Activated CD4-positive, CD25-positive, alpha-beta regulatory T cell (primary cell): ENCODE measurements around the gene TMEM205.
"Not testable (repeated sequence)": the region's sequence is repeated elsewhere in the genome, so short reads cannot be mapped to it uniquely, and the experiment has no call there.

Source experiments
- DNase-seq, 4 experiments: peaks; one replicate each; lab custom pipeline; 2025; lab: John Stamatoyannopoulos, UW

The TMEM205 gene

DNA sequence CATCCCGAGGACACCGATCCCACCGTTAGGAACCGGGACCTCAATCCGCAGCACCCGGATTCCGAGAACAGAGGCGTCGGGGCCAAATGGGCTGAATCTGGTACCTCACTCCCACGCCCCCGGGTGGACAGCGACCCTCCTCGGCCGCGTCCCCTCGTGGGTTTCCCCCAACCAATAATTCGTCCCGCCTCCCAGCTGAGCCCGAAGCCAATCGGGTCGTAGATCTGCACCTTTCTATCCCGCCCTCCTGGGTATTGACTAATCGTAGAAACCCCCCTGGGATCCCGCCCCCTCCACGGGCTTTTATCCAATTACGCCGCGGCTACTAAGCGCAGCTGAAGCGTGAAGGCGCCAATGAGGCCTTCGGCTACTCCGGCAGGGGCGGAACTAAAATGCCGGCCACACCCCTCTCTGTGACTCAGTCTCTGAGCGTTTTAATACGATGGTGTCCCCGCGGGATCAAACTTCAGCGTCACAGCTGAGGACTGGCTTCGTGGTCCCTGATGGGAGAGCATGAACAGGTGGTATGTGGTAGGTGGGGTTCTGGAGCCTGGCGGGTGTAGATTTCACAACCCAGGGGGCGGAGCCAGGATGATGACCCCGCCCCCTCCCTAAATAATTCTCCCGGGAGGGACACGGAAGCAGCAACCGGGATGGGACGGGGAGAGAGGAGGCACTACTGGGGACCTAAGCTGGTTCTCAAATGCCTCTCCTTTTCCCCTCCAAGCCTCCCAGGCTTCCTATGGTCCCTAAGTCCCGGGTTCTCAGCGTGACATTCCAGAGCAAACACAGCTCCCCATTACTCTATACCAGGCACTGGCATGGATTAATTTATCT lies at the start of gene TMEM205, which contains the start of gene CCDC159:
TSS of gene TMEM205 (minus strand) at position 165 of the 837 bp plus-strand sequence. CDS start 649 bp downstream, outside the sequence.
TSS of gene CCDC159 (plus strand) at position 416 of the 837 bp plus-strand sequence. CDS start at position 504, 88 bp downstream.
- DNase-seq: peak; percentile 95 to 97 (median 96)

DNA sequence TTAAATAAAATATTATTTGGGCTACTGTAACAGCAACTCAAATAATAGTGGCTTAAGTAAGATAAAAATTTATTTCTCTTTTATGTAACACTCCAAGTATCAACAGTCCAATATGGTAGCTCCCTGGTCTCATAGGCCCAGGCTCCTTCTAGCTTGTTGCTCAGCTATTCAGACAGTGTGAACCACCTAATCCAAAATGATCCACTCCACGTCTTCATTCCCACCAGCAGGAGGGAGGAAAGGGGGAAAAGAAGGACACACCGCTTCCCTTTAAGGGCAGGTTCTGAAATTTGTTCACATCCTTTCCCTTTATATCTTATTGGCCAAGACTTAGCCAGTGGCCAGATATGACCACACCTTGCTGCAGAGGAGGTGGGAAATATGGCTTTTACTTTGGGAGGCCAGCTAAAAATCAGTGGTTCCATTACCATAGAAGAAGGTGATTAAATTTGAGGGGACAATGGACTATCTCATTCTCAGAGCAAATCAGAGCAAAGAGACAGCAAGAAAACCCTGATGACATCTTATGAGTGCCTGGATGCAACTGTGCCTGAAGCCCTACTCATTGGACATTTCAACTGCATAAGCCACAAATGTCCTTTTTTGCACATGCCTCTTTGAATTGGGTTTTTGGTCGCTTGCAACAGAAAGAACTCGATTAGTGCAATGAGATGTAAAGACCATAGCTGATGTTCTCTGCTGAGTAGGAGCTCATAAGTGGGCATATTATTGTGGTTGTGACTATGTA lies 45.0 kb upstream of the TMEM205 start:
- DNase-seq: no peak

DNA sequence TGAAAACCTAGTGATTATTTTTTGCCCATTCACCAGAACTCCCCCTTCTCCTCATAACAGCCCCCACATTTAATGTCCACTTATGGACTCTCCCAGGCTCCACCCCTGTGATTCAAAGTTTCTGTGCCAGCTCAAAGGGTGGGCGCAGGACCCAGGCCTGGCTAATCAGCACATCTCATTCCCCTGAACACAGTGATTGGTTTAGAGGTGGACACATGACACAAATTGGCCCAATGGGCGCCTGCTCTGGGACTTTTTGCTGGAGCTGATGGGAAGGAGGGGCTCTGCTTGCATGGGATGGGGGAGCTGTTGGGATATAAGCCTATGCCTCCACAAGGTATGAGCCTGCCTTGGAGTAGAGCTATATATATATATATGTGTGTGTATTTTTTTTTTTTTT lies 44.3 kb upstream of the TMEM205 start:
- DNase-seq: no peak

DNA sequence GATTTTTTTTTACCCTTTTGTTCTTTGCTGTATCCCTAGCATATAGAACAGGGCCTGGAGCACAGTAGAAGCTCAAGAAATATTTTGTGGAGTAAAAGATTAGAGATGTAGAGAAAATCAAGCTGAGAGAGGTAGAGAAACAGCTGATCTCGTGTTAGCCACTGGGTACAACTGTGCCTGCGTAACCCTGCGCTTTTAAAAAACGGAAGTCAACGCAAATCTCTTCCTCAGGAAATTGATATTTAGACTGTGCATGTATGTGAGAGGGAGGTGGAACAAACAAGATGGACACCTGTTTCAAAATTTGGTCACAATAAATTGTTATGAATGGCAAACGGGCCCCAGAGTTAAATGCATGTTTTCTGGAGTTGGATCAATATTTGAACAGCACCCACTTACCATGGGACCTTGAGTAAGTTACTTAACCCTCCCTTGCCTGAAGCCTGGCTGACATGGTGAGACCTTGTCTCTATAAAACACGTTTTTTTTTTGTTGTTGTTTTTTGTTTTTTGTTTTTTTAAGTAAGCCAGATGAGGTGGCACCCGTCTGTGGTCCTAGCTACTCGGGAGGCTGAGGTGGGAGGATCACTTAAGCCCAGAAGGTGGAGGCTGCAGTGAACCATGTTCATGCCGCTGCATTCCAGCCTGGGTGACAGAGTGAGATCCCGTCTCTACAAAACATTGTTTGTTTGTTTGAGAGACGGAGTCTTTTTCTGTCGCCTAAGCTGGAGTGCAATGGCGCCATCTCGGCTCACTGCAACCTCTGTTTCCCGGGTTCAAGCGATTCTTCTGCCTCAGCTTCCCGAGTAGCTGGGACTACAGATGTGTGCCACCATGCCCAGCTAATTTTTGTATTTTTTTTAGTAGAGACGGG lies 41.3 kb upstream of the TMEM205 start:
- no peak for DNase-seq

DNA sequence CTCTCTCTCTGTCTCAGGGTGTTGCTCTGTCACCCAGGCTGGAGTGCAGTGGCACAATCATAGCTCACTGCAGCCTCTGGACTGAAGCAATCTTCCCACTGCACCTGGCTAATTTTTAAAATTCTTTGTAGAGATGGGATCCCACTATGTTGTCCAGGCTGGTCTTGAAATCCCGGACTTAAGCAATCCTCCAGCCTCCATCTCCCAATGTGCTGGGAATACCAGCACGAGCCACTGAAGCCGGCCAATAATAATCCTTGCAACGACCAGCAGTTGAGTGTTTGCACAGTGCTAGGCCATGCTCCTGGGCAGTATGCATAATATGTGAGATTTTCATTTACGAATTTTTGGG lies 38.7 kb upstream of the TMEM205 start:
- DNase-seq: no peak

DNA sequence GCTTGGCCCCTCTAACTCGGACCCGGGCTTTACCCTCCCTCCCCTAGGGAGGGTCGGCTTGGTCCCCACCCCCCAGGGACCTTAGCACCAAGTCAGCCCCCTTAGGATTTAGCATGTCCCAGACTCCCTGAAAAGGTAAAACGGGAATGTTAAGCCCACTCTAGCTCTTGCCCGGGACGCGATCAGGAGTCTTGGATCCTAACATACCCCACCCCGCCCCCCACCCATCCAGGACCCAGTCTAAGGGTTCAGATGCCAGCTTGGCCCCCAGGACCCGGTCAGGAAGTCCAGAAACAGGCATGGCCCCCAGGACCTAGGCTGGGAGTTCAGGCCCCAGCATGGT lies 37.6 kb upstream of the TMEM205 start:
- DNase-seq: no peak

DNA sequence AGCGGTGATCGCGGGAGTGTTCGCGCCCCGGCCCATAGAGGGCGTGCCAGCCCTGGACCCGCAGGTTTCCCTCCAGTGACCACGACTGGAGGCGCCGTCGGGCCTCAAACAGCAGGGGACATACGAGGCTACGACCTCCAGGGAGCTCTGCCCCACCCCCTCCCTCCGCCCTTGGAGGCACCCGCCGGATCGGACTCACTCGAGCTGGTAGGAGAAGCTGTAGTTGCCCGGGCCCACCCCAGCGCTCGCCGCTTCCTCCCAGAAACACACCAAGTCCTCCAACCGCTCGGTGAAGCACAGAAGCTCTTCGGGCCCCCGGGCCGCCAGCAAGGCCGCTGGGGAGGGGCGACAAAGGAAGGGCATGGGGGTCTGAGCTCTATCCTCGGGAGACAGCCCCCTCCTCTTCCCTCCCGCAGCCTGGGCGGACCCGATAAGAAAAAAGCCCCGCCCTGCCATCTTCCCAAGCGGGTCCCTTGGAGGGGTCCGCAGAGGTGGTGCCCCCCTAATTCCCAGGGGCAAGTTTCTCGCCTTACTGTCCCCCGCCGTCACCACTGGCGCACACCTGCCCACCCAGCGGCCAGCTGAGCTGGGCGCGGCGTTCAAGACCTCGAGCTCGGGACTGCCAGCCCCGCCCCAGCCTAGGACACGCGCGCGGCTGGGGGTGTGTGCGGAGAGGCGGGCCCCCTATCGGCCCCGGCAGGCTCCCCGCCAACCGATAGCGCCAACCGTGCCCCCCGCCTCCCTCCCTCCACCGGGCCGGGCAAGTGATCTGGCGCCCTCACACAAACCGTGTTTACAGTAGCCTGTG lies 37.0 kb upstream of the TMEM205 start:
- peak in 1 of 4 experiments; percentile 17 for DNase-seq

DNA sequence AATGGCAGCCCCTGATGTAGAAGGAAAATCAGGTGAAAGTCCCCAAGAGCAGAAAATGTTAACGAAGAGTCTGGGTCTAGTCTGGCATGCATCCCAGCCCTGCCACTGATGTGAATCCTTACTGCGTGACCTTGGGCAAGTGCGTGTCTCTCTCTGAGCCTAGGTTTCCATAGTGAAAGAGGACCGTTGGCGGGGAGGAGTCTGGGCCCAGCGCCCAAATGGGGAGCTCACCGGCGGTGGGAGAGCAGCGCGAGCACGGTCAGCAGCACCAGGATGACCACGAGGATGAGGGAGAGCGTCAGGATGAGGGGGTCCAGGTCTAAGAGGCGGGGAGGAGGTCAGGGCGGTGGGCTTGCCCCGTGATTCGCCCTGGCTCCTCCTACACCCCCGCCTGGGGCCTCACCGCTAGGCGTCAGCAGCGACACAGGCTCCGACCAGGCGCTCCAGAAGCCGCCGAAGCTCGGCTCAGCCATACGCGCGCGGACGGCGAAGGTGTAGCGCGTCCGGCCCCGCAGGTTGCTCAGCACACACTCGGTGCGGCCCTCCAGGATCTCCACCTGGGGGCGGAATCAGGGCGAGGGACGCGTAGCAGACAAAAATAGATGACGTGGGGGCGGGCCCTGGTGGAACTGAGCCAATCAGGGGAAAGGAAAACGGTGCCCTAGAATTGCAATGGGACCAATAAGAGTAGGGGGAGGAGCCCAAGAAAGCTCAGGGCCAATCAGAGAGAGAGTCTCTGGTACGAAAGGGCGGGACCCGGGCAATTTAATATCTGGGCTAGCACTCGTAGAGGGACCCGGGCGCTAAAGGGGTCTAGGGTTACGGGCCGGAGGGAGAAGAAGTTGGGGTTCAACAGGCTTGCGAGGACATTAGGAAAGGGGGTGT lies 34.8 kb upstream of the TMEM205 start:
- peak; percentile 81 to 95 (median 93) for DNase-seq

DNA sequence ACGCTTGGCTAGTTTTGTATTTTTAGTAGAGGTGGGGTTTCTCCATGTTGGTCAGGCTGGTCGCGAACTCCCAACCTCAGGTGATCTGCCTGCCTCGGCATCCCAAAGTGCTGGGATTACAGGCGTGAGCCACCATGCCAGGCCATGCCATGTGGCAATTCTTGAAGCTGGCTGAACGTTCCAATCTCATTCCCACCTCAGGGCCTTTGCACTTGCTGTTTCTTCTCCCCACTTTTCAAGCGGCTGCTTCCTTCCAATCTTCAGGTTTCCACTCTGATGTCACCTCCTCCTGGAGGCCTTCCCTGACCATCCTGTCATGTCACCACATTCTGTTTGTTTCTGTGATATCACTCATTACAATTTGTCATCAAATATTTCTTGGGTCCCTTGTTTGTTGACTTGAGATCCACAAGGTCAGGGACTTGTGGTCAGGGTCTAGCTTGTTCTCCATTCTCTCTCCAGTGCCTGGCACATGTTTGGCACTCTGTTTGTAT lies 33.8 kb upstream of the TMEM205 start:
- DNase-seq: no peak

DNA sequence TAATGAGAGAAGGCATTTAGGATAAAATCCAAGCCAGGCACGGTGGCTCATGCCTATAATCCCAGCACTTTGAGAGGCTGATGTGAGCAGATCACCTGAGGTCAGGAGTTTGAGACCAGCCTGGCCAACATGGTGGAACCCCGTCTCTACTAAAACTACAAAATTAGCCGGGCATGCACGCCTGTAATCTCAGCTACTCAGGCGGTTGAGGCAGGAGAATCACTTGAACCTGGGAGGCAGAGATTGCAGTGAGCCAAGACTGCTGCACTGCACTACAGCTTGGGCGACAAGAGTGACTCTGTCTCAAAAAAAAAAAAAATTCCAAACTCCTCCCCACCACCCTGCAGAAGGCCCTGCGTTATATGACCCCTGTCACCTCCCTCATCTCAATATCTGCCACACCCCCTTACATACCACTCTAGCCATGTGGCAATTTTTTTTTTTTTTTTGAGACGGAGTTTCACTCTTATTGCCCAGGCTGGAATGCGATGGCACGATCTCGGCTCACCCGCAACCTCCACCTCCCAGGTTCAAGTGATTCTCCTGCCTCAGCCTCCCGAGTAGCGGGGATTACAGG lies 33.3 kb upstream of the TMEM205 start:
- DNase-seq: not testable (repeated sequence)

DNA sequence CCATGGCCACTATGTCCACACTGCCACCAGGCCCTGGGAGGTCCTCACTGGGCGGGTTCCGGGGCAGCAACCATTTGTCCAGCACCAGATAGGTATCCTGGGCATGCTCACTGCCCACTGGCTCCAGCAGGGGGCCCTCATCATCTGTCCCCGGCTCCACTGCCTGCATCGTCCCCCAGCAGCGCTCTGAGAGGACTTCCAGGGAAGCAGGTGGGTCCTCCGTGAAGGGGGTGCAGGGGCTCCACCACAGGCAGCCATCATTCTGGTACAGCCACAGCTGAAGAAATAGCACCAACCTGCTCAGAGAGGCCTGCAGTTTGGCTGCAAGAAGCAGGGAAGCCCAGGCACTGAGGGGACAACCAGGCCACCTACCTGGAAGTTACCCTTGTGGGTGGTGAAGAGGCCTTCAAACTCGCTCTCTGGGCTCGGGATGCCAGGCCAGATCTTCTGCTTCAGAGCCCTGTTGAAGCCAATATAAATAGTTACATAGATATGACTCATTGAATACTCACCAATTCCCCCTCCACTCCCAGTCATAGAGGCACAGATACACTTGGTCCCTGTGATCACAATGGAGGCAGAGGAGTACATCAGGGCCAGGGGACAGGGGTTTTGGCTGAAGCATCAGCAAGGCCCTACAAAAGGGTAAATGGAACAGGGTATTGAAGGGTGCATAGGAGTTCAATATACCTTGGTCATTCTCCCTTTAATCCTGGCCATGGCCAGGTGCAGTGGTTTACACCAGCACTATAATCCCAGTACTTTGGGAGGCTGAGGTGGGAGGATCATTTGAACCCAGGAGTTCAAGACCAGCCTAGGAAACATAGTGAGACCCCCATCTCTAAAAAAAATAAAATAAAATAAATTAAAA lies 32.5 kb upstream of the TMEM205 start:
- no peak for DNase-seq

DNA sequence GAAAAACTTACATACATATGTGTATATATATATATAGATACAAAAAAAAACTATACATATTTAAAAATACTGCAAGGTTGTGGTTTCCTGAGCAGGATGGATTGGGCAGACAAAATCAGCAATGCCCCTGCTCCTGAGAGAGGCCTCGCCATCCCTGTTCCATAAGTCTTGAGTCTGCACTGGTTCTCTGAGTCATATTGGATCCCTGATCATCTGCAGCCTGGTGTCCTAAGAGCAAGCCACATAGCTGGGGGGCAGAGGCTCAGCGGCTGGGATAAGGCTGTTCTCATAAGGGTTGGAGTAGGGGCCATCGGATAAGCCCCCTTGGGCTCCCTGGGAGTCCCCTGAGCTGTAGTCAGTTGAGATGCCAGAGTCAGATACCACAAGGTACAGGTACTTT lies 31.7 kb upstream of the TMEM205 start:
- no peak for DNase-seq

DNA sequence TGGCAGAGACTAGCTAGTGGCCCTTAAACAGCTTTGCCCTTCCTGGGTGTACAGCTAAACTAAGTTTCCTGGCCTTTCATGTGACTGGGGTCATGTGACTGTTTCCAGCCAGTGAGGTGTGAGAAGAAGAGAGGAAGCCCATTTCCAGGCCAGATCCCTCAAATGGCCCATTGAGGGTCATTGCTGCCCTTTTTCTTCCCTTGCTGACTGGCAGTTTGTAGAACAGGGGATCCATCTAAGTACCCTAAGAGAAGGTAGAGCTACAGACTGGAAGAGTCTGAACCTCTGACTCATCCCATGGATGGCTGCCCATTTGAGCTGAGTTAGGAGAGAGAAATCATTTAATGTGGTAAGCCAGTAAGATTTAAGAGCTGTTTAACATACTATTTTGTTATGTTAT lies 31.2 kb upstream of the TMEM205 start:
- DNase-seq: no peak

DNA sequence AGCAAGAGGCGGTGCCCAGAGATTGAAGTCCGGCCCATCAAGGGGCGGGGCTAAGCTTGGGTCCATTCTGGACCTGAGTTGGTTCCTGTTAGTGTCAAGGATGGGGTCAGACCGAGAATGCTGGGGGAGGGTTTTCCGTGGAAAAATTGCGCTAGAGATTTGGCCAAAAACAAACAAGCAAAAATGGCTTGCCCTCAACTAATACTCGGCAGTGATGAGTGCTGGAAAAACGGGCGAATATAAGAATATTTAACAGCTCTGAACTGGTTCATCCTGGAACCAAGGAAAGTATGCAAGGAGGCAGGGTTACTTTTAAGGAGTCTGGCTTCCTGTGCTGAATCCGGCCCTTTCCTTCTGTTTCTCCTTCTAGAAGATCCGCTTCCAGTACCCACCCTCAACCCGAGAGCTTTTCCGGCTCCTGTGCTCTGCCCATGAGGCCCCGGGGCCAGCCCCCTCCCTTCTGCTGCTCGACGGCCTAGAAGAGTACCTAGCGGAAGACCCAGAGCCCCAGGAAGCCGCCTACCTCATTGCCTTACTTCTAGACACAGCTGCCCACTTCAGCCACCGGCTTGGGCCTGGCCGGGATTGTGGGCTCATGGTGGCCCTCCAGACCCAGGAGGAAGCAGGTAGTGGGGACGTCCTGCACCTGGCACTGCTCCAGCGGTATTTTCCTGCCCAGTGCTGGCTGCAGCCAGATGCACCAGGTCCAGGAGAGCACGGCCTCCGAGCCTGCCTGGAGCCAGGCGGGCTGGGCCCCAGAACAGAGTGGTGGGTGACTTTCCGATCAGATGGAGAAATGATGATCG lies 29.3 kb upstream of the TMEM205 start:
- peak in 3 of 4 experiments; percentile 32 to 73 (median 66) for DNase-seq

DNA sequence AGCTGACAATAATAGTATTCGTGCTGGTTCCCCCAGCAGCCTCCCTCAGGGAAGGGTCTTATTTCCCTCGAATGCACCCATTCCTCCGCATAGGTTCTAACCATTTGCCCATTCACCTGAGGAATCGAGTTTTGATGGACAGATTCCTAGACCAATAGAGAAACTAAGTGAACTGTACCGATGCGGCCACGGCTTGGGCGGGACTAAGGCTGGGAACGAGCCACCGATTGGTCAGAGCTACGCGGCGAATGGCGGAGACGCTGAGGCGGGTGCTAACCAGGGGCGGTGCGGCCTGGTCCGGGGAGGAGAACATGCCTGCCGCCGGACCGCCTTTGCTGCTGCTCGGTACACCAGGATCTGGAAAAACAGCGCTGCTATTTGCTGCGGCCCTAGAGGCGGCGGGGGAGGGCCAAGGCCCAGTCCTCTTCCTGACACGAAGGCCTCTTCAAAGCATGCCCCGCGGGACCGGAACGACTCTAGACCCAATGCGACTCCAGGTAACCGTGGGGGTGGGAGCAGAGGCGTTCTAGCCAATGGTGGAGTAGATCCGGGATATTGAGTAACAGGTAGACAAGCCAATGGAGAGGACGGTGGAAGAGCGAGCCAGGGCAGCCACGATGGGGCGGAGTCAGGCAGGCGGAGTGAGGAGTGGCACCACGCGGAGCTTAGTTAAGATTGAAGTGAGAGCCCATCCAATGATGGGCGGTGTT lies 28.5 kb upstream of the TMEM205 start, which contains the start of gene SWSAP1:
TSS of gene SWSAP1 (plus strand) at position 234 of the 710 bp plus-strand sequence. CDS start at position 249, 15 bp downstream.
- peak; percentile 90 to 95 (median 92) for DNase-seq

DNA sequence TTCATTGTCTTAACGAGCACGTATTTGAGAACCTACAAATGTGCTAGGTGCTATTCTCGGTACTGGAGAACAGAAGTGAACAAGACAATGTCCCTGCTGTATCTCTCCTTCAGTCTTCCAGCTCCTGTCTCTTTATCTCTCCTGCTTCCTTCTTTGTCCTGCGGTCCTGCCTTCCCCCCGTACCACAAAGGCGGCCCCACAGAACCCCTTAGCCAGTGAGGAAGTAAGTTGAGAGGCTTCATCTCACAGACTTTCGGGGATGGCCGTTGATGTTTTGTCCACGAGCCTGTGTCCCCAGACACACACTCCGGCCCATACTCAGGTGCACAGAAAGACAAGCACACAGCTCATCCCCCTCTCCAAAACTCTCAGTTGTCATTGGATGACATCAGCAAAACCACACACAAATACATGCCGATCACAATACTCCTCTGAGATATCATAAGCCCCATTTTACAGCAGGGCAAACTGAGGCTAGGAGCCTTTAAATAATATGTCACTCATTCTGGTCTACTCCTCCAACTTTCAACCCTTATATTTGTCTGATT lies 27.9 kb upstream of the TMEM205 start:
- no peak for DNase-seq
